AG08395 (cell line): ENCODE measurements around the gene PADI3.

Source experiments
- DNase-seq: peaks from one replicate; pipeline ENCODE4 v3.0.0; 2012; ENCODE audit warnings: mixed read lengths, low spot score

PADI3 gene, protein sequence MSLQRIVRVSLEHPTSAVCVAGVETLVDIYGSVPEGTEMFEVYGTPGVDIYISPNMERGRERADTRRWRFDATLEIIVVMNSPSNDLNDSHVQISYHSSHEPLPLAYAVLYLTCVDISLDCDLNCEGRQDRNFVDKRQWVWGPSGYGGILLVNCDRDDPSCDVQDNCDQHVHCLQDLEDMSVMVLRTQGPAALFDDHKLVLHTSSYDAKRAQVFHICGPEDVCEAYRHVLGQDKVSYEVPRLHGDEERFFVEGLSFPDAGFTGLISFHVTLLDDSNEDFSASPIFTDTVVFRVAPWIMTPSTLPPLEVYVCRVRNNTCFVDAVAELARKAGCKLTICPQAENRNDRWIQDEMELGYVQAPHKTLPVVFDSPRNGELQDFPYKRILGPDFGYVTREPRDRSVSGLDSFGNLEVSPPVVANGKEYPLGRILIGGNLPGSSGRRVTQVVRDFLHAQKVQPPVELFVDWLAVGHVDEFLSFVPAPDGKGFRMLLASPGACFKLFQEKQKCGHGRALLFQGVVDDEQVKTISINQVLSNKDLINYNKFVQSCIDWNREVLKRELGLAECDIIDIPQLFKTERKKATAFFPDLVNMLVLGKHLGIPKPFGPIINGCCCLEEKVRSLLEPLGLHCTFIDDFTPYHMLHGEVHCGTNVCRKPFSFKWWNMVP

DNA sequence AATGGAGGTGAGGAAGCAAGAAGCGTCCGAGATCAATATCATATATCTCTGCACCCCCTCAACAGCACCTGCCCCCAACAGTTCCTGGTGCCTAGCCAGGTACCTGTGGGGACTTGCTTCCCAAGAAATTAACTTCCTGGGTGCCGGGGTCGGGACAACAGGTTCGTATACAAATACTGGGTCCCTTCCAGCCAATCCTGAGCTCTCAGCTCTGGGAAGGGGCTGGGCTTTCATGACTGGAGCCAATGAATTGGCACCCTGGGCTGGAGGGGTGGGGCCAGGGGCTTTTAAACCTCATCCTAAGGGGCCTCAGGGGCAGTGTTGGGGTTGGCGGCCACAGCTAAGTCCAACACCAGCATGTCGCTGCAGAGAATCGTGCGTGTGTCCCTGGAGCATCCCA lies at the start of gene PADI3:
Gene PADI3 (plus strand): TSS at position 318 of the 400 bp plus-strand sequence. CDS start 40 bp downstream, at position 358.
- DNase-seq: no peak

DNA sequence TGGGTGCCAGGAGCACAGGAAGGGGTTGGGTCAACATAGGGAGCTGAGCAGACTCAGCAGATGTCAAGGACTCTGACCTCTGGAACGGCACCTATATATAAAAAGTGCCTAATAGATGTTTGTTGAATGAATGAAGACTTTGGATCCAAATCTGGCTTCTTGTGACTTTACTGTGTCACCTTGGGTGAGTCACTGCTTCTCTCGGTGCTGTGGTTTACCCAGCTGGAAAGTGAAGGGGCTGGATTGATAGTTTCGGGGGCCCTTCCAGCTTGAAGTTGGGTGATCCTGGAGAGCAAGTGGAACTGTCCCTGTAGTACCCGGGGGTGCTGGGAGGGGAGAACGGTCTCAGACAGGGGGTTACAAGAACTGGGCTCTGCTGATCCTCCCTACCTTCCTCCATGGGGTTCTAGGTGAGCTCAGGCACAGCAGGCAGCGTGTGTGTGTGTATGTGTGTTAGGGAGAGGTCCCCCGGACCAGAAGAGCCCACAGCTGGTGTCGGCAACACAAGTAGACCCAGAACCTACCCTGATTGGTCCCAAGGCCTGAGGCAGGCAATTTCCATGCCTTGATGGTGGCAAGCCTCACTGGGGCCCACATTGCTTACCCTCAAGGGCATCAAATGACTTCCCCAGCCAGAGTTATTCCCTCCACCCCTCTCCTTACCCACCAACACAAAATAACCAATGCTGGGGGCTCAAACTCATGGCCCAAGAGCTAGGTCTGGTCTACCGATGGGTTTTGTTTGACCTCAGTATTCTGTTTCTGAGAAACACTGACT lies 49.4 kb upstream of the PADI3 start:
- DNase-seq: no peak

DNA sequence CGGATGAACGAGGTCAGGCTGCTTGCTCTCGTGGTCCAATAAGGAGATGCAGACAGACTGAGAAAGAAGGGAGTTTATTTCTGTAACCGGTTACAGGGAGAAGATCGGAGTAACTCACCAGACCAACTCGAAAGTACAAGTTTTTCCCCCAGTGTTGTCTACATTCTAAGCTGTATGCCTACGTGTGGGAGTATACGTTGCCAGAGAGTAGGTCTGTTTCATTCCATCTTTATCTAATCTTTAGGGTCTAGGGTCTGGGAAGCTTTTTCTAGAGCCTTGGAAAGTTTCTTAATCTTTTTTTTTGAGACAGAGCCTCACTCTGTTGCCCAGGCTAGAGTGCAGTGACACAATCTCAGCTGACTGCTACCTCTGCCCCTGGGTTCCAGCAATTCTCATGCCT lies 48.7 kb upstream of the PADI3 start:
- no peak for DNase-seq

DNA sequence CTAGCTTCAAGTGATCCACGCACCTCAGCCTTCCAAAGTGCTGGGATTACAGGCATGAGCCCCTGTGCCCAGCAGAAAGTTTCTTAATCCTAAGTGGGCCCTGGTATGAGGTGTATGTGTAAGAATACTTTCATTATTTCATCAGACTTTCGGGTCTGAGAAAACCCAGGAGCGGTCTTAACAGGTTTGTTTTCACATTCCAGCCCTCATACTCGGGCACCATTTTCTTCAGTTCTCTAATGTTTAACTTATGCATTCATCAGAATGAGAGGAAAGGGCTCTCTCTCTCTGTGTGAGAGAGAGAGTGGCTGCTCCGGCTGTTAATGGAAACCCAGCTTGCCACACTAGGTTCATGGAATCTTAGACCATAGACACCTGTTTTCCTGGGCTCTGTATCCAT lies 48.1 kb upstream of the PADI3 start:
- no peak for DNase-seq

DNA sequence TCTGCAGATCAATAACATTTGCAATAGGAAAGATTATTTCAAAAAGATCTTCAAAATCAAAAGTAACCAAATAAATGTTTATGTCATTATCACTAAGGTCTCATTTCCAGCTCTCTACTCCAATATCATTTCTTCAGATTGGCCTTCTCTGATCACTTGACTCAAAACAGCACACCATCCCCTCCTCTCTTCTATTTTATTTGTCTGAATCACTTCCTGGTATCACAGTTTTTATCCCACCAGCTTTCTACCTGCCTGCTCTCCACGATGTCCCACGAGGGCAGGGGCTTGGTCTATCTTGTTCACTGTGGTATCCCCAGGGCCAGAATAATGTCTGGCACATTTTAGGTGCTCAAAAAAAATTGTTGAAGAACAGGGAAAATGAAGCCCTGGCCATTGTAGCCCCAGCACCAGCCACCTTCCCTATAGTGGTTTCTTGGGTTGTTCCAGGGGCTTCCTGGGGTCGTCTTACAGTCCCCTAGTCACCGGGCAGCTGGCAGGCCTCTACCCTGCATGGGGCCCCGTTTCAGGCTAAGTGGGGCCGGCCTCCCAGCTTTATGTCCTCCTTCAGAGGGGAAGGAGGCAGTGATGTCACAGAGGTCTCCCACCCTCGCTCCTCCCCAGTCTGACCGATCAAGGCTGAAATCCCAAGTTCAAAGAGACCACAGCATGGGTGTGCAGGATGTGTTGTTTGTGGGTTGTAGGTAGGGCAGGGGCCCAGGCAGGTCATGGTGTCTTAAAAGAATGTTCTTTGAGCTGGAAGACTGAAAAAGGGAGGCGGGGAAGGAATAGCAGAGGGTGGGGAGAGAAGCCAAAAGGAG lies 47.5 kb upstream of the PADI3 start:
- DNase-seq: no peak

DNA sequence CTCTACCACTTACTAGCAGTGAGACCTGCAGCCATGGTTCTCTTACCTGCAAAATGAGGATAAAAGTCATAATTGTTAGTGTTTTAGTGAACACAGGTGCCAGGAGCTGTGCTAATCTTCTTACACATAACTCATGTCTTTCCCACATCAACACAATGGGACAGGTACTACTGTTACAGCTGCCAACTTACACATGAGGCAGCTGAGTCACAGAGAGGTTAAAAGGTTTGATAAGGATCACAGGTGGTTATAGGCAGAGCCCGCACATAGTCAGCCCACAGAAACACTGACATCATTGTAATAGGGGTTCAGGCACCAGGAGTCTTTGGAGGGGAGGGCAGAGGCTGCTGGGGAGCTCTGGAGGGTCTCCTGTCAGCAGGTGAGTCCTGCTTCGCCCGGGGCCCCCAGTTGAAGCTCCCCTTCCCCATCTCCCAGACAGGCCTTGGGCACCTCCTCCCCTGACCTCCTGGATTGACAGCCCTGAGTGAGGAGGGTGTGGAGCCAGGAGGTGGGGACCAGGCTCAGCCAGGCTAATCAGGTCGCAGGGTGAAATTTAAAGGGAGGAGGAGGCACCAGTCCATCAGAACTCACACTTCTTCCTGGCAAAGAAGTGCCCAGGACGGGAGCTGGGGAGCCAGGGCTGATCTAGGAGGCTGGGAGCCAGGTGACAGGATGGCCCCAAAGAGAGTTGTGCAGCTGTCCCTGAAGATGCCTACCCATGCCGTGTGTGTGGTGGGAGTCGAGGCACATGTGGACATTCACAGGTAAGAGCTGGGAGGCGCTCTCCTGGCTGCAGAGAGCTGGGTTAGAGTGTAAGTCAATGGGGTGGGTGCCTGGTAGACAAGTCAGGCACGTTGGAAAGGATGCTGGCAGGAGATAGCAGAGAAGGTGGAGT lies 44.1 kb upstream of the PADI3 start, which contains the start of gene PADI1:
Gene PADI1 (plus strand): TSS at position 583 of the 895 bp plus-strand sequence. CDS start 90 bp downstream, at position 673.
- no peak for DNase-seq

DNA sequence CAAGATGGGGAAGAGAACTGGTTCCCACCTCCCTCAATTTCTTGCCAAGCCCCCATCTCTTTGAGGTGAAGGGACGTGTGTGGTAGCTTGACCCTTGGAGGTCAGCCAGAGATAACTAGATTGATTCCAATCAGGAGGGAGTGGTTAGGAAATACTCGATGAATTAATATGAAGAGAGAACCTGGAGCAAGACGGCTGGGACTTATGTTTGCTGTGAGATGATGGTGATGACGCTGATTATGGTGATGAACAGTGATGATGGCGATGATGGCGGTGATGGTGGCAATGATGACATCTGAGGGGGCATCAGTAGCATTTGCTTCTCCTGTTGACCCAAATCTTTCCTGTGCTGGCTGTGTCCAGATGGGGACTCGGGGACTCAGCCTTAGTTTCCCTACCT lies 43.2 kb upstream of the PADI3 start:
- DNase-seq: no peak

DNA sequence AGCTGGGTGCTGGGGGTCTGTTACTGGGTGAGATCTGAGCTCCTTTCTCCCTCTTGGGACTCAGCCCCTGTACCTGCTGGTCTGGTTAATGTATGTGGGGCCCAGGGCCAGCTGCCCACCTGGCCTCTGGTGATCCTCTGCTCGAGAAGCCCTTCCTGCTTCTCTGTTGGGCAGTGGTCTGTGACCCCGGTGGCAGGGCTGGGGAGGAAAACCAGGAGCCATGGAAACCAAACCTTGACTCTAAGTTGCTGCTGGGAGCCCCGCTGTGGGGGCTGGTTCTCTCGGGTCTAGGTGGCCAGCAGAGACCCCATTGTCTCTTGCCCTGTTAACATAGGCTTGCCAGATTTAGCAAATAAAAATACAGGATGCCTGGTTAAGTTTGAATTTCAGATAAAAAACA lies 42.7 kb upstream of the PADI3 start:
- DNase-seq: no peak

DNA sequence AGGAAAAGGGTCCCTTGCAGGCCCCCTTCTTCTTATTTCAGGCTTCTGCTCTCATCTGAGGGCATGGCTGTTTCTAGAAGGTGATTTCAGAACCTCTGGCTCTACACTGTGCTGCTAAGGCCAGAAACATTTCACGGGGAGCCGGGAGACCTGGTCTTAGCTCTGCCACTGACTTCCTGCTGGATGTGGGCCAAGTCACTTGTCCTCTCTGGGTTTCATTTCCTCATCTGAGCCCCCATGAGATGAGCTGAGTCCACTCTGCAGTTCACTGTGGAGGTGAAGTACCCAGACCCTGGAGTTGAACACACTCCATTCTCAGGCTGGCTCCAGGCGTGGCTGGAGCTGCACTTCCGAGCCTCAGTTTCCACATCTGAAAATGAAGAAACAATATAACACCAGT lies 41.9 kb upstream of the PADI3 start:
- no peak for DNase-seq

DNA sequence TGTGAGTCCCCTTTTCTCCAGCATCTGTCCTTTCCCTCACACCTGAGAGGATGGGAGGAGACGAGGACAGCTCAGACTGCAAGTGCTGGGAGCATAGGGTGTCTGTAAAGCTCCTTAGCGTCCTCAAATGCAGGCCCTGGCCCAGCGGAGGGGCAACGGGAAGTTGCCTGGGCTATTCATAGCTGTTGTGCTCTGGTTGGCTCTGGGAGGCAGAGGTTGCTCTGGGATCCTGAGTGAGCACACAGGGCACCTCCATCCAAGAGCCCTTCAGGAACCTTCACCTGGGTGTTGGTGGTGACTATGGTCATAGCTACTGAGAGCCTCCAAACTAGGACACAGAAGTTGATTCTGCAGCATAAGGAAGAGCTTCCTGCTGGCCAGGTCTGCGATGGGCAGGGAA lies 41.4 kb upstream of the PADI3 start:
- DNase-seq: no peak

DNA sequence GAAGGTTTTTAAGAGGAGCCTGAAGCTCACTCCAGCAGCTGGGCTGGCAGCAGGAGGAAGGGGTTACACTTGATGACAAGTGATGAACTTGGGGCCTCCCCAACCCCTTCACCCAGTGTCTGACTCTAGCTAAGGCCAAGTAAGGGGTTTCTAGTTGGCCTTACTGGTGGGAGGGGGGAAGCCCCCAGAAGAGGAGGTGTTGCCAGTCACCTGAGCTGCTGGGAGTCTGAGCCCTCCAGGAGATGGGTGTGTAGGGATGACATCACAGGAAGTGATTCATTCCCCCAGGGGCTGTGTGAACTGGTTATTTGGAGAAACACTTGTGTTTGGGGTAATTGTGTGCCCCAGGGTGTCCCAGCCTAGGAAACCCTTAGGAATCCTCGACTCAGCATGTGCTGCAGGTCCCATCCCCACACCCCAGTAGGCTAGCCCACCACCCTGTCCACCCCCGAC lies 40.9 kb upstream of the PADI3 start:
- peak; percentile 73 for DNase-seq

DNA sequence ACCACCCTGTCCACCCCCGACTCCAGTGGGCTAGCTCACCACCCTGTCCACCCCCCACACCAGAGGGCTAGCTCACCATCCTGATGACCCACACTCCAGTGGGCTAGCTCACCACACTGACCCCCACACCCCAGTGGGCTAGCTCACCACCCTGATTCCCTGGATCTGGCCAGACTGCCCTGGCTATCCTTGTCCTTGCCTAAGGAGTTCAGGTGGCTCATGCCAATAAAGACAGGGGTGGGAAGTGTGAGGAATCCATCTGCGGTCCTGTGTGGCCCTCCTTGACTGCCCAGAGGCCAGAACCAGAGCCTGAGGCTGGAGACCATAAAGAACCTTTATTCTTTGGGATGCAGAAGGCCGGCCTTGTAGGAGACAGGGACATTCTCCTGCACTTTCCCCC lies 40.4 kb upstream of the PADI3 start:
- no peak for DNase-seq

DNA sequence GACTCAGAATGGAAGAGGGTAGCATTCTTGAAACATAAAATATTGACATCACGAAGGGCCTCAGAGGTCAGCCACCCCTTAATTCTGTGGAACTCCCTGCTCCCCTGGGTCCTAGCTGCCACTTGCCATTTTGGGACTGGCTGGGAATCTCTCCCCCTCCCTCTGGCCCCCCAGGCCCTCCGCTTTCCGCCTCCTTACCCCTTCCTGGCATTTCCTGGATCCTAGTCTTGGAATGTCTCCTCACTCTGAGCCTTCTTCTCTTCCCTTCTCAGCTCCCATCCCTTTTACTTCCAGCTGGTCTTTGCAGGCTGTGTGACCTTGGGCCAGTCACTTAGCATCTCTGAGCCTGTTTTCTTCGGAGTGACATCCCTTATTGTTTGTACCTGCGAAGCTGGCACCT lies 39.5 kb upstream of the PADI3 start:
- DNase-seq: no peak

DNA sequence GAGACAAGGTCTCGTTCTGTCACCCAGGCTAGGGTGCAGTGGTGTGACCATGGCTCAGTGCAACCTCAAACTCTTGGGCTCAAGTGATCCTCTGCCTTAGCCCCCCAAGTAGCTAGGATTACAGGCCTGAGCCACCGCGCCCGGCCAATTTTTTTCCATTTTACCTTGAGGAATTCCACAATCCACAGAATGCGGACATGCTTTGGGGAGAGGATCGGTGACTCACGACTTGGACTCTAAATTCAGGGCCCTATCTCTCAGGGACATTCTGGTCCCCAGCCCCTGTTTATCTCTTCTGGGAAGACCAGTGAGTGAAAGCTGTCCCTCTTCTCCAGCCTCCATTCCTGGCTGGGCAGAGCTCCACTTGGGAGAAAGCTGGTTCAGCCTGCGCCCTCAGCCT lies 38.7 kb upstream of the PADI3 start:
- DNase-seq: no peak

DNA sequence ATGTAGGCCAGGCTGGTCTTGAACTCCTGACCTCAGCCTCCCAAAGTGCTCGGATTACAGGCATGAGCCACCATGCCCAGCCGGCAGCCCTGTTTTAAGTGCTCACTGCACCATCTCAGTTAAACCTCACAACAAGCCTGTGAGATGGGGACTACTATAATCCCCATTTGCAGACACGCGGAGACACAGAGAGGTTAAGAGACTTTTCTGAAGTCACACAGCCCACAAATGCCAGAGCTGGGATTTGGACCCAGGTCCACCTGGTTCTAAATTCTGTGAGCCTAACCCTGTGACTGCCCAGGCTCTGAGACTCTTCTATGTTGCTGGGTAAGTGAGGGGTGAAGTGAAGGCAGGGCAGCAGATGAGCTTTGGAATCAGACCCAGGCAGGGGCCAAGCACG lies 37.5 kb upstream of the PADI3 start:
- no peak for DNase-seq

DNA sequence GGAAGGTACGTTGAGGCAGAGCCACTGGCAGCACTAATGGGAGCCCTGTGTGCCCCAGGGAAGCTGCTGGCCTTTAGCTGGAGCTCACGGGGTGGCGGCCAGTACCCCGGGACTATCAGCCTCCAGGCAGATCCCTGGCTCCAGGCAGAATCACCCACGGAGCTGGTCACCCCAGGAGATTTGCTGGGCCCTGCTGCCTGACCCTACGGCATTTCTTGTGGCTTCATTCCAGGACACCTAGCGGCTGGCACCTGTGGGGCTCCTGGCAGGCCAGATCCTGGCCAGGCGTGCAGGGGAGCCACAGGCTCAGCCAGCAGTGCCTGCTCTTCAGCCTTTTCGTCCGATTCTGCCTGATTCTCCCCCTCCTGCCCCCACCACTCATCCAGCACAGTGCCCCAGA lies 36.9 kb upstream of the PADI3 start:
- DNase-seq: no peak

DNA sequence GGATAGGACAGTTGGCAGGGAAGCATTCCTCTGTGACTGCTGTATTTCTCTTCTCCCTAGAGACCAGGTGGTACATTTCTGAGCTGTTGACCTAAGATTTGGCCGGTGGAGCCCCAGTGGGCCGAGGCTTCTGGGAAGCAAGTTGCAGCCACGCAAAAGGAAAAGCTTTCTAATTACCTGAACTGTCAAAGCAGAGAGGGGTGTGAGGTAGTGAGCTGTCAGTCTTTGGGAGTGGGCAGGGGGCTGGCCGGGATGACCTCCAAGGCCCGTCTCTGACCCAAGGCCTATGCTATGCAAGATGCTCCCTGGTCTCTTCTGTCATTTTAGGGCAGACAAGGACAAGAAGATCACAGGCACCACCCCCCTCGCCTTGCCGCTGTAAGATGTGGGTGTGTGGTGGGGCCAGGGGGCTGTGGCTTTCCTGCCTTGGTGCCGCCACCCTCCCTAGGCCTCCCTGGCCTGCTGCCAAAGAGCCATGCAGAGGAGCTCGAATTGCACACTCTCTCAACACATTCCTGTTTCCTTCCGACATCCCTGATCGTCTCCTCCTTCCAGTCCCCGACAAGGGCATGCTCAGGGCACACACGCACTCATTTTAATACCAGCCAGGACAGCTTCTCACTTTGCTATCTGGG lies 36.3 kb upstream of the PADI3 start:
- peak; percentile 86 for DNase-seq

DNA sequence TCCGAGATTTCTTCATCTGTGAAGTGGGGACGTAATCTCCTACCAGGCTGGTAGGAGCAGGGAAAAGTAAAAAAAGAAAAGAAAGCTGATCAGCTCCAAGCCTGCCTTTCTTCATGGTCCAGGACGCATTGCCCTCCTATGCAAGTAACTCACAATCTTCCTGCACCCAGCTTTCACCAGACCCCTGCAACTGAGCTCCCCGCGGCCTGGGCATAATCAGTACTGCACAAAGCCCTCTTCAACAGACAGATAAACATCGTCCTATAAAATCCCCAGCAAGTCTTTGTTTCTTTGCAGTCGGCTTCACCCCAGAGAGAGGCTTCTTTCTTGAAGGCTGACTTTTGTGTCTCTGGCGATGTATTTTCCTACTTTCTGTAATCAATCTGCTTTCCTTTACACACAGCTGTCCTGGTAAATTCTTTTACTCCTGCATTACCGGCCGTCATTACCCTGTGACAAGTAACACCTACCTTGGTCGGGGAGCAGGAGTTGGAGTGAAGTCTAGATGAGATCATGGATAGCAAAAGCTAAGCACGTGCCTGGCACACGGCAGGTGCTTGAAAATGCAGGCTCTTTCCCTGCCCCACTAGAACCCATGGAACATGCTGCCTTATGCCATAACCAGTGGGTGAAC lies 35.6 kb upstream of the PADI3 start:
- no peak for DNase-seq

DNA sequence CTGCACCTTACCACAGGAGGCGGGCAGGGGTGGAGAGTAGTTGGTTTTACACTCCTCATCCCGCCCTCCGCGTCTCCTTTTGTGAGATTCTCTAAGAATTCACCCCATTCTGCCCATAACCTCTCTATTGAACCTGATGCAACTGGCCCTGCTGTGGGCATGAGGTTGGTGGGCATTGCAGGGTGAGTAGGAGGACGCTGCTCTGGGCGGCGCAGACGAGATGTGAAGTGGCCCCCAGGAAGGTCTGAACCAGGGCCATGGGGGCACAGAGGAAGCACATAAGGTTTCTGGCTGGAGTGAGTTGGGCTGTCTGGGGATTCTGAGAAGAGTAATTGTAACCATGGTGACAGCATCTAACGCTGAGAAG lies 35.1 kb upstream of the PADI3 start:
- DNase-seq: no peak
